Measurements from ENCODE around the gene USP9X. TPM values are rescaled to one million over a fixed set of nuclear protein-coding genes. Genes with fewer than 3 reads are reported as not detected.

The USP9X gene
- total and polyA plus RNA-seq, 2 experiments from 2014 or later, result 62.2 to 329 TPM

- no peak for TF ChIP-seq ZNF462 (CRISPR knock-in tag; IDR thresholded peaks at IDR 0.05)
- no peak for TF ChIP-seq ZNF114 (CRISPR knock-in tag; IDR thresholded peaks at IDR 0.05)
- TF ChIP-seq STAT1 (IDR thresholded peaks at IDR 0.05; ENCODE audit: unreplicated experiment), result no peak
- no peak for TF ChIP-seq POLR2AphosphoS5 (IDR thresholded peaks at IDR 0.05; ENCODE audit: low read depth)
- TF ChIP-seq REST (IDR thresholded peaks at IDR 0.05; ENCODE audit: unreplicated experiment), result no peak
- TF ChIP-seq CREB1 (CRISPR knock-in tag; IDR thresholded peaks at IDR 0.05; ENCODE audit: low read depth), result no peak
- TF ChIP-seq NANOG (IDR thresholded peaks at IDR 0.05; ENCODE audit: borderline replicate concordance), result no peak
Measured at GRCh38 chrX:41064018-41064417, 21.2 kb upstream of the USP9X start (continued).
